DMS114 treated with DMSO at 0.1 percent for 48 hours (cell line): ENCODE measurements around the gene TMEM19.

Experiments used
- DNase-seq: peaks from one replicate; lab custom pipeline; 2025; ENCODE audit not compliant: unreplicated experiment; lab: John Stamatoyannopoulos, UW

The TMEM19 gene

GRCh38 chr12:71710276-71711125 lies 24.6 kb downstream of the TMEM19 start:
- no peak for DNase-seq

- no peak for DNase-seq
Measured at GRCh38 chr12:71718611-71719010, 32.7 kb downstream of the TMEM19 start.

GRCh38 chr12:71719647-71720370 lies 33.9 kb downstream of the TMEM19 start:
- no peak for DNase-seq

GRCh38 chr12:71721783-71722505 lies 36.1 kb downstream of the TMEM19 start:
- DNase-seq: no peak

GRCh38 chr12:71725011-71725410 lies 39.1 kb downstream of the TMEM19 start:
- no peak for DNase-seq

GRCh38 chr12:71726548-71726947 lies 40.7 kb downstream of the TMEM19 start:
- no peak for DNase-seq

GRCh38 chr12:71727958-71728357 lies 42.1 kb downstream of the TMEM19 start:
- DNase-seq: no peak

GRCh38 chr12:71730936-71731335 lies 45.1 kb downstream of the TMEM19 start:
- DNase-seq: no peak

GRCh38 chr12:71731439-71732356 lies 45.8 kb downstream of the TMEM19 start:
- DNase-seq: no peak

- DNase-seq: no peak
Measured at GRCh38 chr12:71732357-71732712, 46.5 kb downstream of the TMEM19 start.

GRCh38 chr12:71737197-71737596 lies 51.3 kb downstream of the TMEM19 start:
- no peak for DNase-seq

- DNase-seq: no peak
Measured at GRCh38 chr12:71742998-71743397, 57.1 kb downstream of the TMEM19 start.

GRCh38 chr12:71744522-71745300 lies 58.8 kb downstream of the TMEM19 start:
- DNase-seq: no peak

GRCh38 chr12:71746974-71747611 lies 61.2 kb downstream of the TMEM19 start:
- DNase-seq: peak; percentile 63

GRCh38 chr12:71748081-71748850 lies 62.4 kb downstream of the TMEM19 start:
- no peak for DNase-seq

- DNase-seq: no peak
Measured at GRCh38 chr12:71749666-71750065, 63.8 kb downstream of the TMEM19 start.

GRCh38 chr12:71752891-71753290 lies 67.0 kb downstream of the TMEM19 start:
- no peak for DNase-seq
